Smooth muscle cell (in vitro differentiated cells): ENCODE results near the gene DHDDS. TPM values are rescaled to one million over a fixed set of nuclear protein-coding genes. Genes with fewer than 3 reads are reported as not detected.

Experiments
- DNase-seq: peaks from one replicate; lab custom pipeline; 2025; ENCODE audit not compliant: unreplicated experiment; lab: John Stamatoyannopoulos, UW
- H2AFZ ChIP-seq: fragments of 200-600 bp; sonication (generic); 2 replicates; pipeline ENCODE4 v1.6.0; 2016; ENCODE audit warnings: antibody characterized with exemption, low read depth, mild to moderate bottlenecking
- H3F3A ChIP-seq: fragments of 200-600 bp; sonication (generic); 2 replicates; pipeline ENCODE4 v1.6.0; 2017; ENCODE audit warnings: antibody characterized with exemption, low read depth
- H3K27ac ChIP-seq: fragments of 200-600 bp; sonication (generic); 2 replicates; pipeline ENCODE4 v1.5.1; 2016; ENCODE audit warnings: low read depth, mild to moderate bottlenecking
- H3K27me3 ChIP-seq: fragments of 200-600 bp; sonication (generic); 2 replicates; pipeline ENCODE4 v1.6.1; 2016; ENCODE audit warnings: low read depth, mild to moderate bottlenecking
- H3K36me3 ChIP-seq: fragments of 200-600 bp; sonication (generic); 2 replicates; pipeline ENCODE4 v1.5.1; 2016; ENCODE audit warnings: low read depth
- H3K4me1 ChIP-seq: fragments of 200-600 bp; sonication (generic); 2 replicates; pipeline ENCODE4 v1.5.1; 2016; ENCODE audit warnings: low read depth
- H3K4me2 ChIP-seq: fragments of 200-600 bp; sonication (generic); 2 replicates; pipeline ENCODE4 v1.6.0; 2016; ENCODE audit warnings: mild to moderate bottlenecking
- H3K4me3 ChIP-seq: fragments of 200-600 bp; sonication (generic); 2 replicates; pipeline ENCODE4 v1.5.1; 2016; ENCODE audit warnings: mild to moderate bottlenecking
- H3K79me2 ChIP-seq: fragments of 200-600 bp; sonication (generic); 2 replicates; pipeline ENCODE4 v1.6.0; 2016; ENCODE audit warnings: low read depth, mild to moderate bottlenecking
- H3K9ac ChIP-seq: fragments of 200-600 bp; sonication (generic); 2 replicates; pipeline ENCODE4 v1.6.0; 2016; ENCODE audit warnings: low read depth
- H3K9me3 ChIP-seq: fragments of 200-600 bp; sonication (generic); replicated peaks from 2 replicates; pipeline ENCODE4 v1.5.1; 2016; ENCODE audit warnings: low read depth
- H4K20me1 ChIP-seq: fragments of 200-600 bp; sonication (generic); 2 replicates; pipeline ENCODE4 v1.6.0; 2016; ENCODE audit warnings: low read depth
- WGBS: methylation state at CpG from one replicate; pipeline ENCODE4 v1.1.7; 2016; ENCODE audit warnings: low lambda C conversion rate; 5-methylcytosine and 5-hydroxymethylcytosine counted together
- polyA plus RNA-seq: library from polyadenylated mRNA; unstranded; fragments of >200 nt; fragmentation: Nextera tagmentation; extraction: Ambion mirVana; gene quantifications from 2 replicates; pipeline ENCODE4 v1.2.1, GENCODE V29; 2016
- total RNA-seq: library from RNA; depleted of rRNA; stranded (reverse); fragments of >200 nt; gene quantifications from 2 replicates; pipeline ENCODE4 v1.2.3, GENCODE V29; 2014
- TF ChIP-seq, protein P1 (sequence below): fragments of 200-600 bp; sonication (generic); IDR thresholded peaks from 2 replicates; pipeline ENCODE4 v1.5.1; 2017; ENCODE audit warnings: borderline replicate concordance, mild to moderate bottlenecking, antibody characterized with exemption; ENCODE audit not compliant: insufficient read depth, poor library complexity, severe bottlenecking

The DHDDS gene
- total and polyA plus RNA-seq, 2 experiments from 2014 or later = 37.5 to 41.5 TPM

DNA sequence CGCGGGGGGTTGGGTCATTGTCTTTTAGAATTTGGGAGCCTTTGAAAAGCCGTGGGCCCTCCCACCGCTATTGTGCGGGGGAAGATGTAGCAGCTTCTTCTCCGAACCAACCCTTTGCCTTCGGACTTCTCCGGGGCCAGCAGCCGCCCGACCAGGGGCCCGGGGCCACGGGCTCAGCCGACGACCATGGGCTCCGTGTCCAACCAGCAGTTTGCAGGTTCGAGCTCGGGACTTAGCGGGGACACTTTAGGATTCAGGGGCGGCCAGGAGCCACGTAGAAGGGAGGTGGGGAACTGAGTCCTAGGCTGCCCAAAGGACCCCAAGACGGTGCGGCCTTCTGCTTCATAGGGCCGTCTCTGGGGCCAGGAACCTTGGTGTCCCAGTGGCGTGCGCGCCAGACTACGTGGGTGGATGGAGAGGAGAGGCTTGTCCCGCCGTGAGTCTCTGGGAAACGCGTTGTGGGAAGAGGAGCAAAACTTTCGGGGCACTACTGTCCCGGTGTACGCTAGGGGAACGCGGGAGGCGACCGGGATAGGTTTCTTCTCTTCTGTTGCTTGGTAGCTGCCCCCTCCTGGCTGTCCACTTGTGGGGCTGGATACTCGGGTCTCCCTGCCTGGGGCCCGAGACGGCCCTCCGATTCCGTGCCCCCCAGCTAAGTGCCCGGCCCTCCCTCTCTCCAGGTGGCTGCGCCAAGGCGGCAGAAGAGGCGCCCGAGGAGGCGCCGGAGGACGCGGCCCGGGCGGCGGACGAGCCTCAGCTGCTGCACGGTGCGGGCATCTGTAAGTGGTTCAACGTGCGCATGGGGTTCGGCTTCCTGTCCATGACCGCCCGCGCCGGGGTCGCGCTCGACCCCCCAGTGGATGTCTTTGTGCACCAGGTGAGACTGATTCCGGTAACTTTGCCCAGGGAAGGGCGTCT is 21.2 kb upstream of the DHDDS start, which contains the start of gene LIN28A:
Gene LIN28A (plus strand): TSS at position 112 of the 918 bp plus-strand sequence. CDS start 75 bp downstream, at position 187.
- Histone ChIP-seq H3K79me2 (peaks cover 9% of the 10 kb centered on the region), H3K36me3 (no peaks in the 10 kb centered on the region), H4K20me1 (no peaks in the 10 kb centered on the region), H3K4me2 (peak within 1 kb of the TSS; percentile 62), H3K27me3 (peaks cover 32% of the 10 kb centered on the region), H3K9ac (no peak within 1 kb of the TSS), H3K4me3 (no peak within 1 kb of the TSS), H2AFZ (no peak within 1 kb of the TSS), H3K27ac (no peak within 1 kb of the TSS), H3F3A (peaks cover 5% of the 10 kb centered on the region), H3K9me3 (no peaks in the 10 kb centered on the region), H3K4me1 (peaks cover 22% of the 10 kb centered on the region)
- 2% methylated on average over 63 of the region's 70 CpGs for WGBS
- TF ChIP-seq, protein P1, sequence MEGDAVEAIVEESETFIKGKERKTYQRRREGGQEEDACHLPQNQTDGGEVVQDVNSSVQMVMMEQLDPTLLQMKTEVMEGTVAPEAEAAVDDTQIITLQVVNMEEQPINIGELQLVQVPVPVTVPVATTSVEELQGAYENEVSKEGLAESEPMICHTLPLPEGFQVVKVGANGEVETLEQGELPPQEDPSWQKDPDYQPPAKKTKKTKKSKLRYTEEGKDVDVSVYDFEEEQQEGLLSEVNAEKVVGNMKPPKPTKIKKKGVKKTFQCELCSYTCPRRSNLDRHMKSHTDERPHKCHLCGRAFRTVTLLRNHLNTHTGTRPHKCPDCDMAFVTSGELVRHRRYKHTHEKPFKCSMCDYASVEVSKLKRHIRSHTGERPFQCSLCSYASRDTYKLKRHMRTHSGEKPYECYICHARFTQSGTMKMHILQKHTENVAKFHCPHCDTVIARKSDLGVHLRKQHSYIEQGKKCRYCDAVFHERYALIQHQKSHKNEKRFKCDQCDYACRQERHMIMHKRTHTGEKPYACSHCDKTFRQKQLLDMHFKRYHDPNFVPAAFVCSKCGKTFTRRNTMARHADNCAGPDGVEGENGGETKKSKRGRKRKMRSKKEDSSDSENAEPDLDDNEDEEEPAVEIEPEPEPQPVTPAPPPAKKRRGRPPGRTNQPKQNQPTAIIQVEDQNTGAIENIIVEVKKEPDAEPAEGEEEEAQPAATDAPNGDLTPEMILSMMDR = no peak
- no peak for DNase-seq

DNA sequence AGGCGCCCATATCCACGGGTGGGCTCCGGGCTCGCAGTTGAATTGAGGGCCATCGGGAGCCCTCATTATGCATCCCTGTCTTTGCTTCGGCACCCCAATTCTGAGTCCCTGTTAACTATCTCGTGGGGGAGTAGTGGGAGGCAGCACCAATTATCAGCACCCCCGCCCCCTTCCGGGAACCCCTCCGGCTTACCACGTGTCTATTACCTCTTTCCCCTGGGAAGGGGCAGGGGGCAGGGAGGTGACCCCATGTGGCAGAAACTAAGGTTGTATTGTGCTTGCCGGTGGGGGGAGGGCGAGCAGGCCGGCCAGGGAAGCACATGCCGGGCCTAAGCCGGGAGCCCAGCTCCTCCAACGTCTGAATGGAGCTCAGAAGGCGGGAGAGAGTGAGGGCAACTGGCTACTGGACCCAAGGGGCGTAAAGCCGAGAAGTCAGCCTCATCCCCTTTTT is 20.5 kb upstream of the DHDDS start:
- Histone ChIP-seq H3F3A (peaks cover 5% of the 10 kb centered on the region), H3K4me1 (peaks cover 25% of the 10 kb centered on the region), H3K9me3 (no peaks in the 10 kb centered on the region), H3K9ac (no peak overlapping the region), H4K20me1 (no peaks in the 10 kb centered on the region), H3K27me3 (peaks cover 32% of the 10 kb centered on the region), H2AFZ (no peak overlapping the region), H3K36me3 (no peaks in the 10 kb centered on the region), H3K27ac (no peak overlapping the region), H3K4me3 (no peak overlapping the region), H3K4me2 (peak overlapping the region; percentile 62), H3K79me2 (peaks cover 9% of the 10 kb centered on the region)
- TF ChIP-seq, protein P1 = no peak
- WGBS = 5% methylated on average over 20 of the region's 20 CpGs
- DNase-seq = no peak

DNA sequence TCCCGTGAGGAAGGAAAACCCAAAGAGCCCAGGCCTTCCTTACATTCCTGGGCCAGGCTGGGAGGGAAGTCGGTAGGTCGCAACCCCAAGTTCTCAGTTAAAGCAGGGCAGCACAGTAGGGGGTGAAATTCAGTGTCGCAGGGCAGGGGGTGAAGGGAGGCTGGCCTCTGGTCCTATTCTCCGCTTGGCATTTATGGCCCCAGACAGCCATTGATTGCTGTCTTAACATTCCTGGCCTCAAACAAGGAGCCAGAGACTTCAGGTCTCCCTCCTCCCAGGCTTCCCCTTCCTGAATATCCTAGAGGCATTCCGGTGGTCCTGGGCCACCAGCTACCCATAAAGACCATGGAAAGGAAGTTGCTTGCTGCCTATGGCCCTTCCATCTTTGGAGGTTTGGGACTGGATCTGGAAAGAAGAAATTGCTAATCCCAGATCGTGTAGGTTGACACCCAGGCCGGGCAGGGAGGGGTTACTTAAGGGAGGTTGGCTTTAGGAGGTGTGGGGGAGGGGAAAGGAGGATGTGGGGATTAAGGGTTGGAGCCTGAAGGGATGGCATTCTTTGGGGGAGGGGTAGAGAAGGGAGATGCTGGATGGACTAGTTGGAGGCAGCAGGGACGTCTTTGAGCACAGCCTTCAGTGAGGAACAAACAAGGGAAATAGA is 19.8 kb upstream of the DHDDS start:
- Histone ChIP-seq H3K36me3 (no peaks in the 10 kb centered on the region), H4K20me1 (no peaks in the 10 kb centered on the region), H3K79me2 (peaks cover 9% of the 10 kb centered on the region), H3K4me3 (no peak overlapping the region), H3K9me3 (no peaks in the 10 kb centered on the region), H3F3A (peaks cover 7% of the 10 kb centered on the region), H3K9ac (no peak overlapping the region), H3K27ac (no peak overlapping the region), H3K27me3 (peaks cover 32% of the 10 kb centered on the region), H2AFZ (no peak overlapping the region), H3K4me2 (no peak overlapping the region), H3K4me1 (peaks cover 26% of the 10 kb centered on the region)
- 13% methylated on average over 9 of the region's 9 CpGs for WGBS
- TF ChIP-seq, protein P1 = no peak
- DNase-seq = no peak
